ENCODE results near the gene ITGA2B. TPM values are rescaled to one million over a fixed set of nuclear protein-coding genes. Genes with fewer than 3 reads are reported as not detected.
A peak's percentile ranks its signal among the peaks of the same experiment; 100 is the strongest.

ITGA2B gene
- total and polyA plus RNA-seq, 2 of the 8 experiments (the other 6 are each of a cell fraction or from before 2014, with no cell fraction given): 6.9 to 12.3 TPM

DNA sequence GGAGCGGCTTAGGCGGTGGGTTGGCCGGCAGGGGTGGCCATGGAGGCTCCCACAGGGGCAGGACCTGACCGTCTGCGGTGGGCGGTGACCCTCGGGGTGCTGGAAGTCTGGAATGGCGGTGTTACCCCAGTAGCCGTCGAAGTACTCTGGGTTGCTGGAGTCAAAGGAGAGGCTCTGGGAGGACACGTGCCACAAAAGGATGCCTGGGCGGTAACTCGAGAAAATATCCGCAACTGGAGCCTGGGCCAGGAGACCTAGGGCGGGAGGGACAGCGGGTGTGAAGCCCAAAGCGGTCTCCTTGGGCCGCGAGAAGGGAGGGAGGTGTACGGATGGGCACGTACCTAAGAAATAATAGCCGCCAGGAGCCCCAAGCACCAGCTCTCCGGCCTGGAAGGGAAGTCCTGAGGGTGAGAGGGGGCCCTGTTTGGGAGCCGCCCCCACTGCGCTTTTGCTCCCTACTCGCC, 4.6 kb downstream of the ITGA2B start:
- peak in 1 of 2 experiments; percentile 81 for DNase-seq (ENCODE audit: low read depth in 1 of 2, low spot score in 2 of 2)
- TF ChIP-seq, protein P1, sequence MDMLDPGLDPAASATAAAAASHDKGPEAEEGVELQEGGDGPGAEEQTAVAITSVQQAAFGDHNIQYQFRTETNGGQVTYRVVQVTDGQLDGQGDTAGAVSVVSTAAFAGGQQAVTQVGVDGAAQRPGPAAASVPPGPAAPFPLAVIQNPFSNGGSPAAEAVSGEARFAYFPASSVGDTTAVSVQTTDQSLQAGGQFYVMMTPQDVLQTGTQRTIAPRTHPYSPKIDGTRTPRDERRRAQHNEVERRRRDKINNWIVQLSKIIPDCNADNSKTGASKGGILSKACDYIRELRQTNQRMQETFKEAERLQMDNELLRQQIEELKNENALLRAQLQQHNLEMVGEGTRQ (IDR thresholded peaks at IDR 0.05; ENCODE audit: low read length): no peak
- TF ChIP-seq BRCA1 (IDR thresholded peaks at IDR 0.05; ENCODE audit: low read depth, low read length) (no peak), BACH1 (IDR thresholded peaks at IDR 0.05; ENCODE audit: low read length) (no peak), EZH2 (IDR thresholded peaks at IDR 0.05; ENCODE audit: low read depth, low read length, severe bottlenecking) (peak; percentile 13), KDM4A (IDR thresholded peaks at IDR 0.05; ENCODE audit: low read depth, low read length, severe bottlenecking) (peak; percentile 52), SP1 (IDR thresholded peaks at IDR 0.05; ENCODE audit: low read depth, low read length) (peak; percentile 18; the same call in 1 of the 2 replicates), TBP (IDR thresholded peaks at IDR 0.05; ENCODE audit: low read depth, low read length) (no peak), CTBP2 (IDR thresholded peaks at IDR 0.05; ENCODE audit: borderline replicate concordance, insufficient read depth, insufficient read length, low read length) (no peak), HDAC6 (IDR thresholded peaks at IDR 0.05; ENCODE audit: low read depth, low read length) (no peak), SIN3A (conservative IDR thresholded peaks at IDR 0.05 in 1 of 2, IDR thresholded peaks at IDR 0.05 in 1 of 2; ENCODE audit: low read depth in 1 of 2, low read length in 2 of 2) (0 out of 4 replicates have a peak, but pooled peaks of 1 of the 2 experiments have one; percentile 26), POLR2AphosphoS5 (IDR thresholded peaks at IDR 0.05; ENCODE audit: low read depth, low read length) (no peak)

More for the DNA sequence above, 4.6 kb downstream of the ITGA2B start:
- H2BK15ac ChIP-seq (ENCODE audit: low read length): 0 out of 2 replicates have a peak overlapping the region, but pooled peaks have one; percentile 61
- H3K4ac ChIP-seq (replicated peaks; ENCODE audit: insufficient read length, low read depth, low read length): no peak overlapping the region
- peaks cover 10 to 34% (median 31%) of the 10 kb centered on the region in 4 experiments for H3K27me3 ChIP-seq (replicated peaks in 1 of 4; ENCODE audit: control insufficient read depth in 3 of 4, extremely low read depth in 1 of 4, insufficient read depth in 3 of 4, low read length in 3 of 4)
- H3K9ac ChIP-seq (replicated peaks in 1 of 4; ENCODE audit: extremely low read depth in 1 of 4, low read depth in 3 of 4, low read length in 3 of 4): no peak overlapping the region
- ChIA-PET CTCF (ENCODE audit: partially characterized antibody) (interaction anchor here (0.8 to 3.0 kb wide), 9 partner anchors 9 to 127 kb away, joined by 3 to 24 read pairs (median 4); no protein-coding TSS in a partner anchor), POLR2A (ENCODE audit: partially characterized antibody) (interaction anchor here (0.8 to 2.2 kb wide), 4 partner anchors 9 to 76 kb away, joined by 3 to 10 read pairs (median 6); partner anchors contain the start of gene RUNDC3A)
- peaks cover 12% of the 10 kb centered on the region; the same call in 1 of the 2 replicates for H3K23me2 ChIP-seq (ENCODE audit: low read depth, low read length)
- H3K9me3 ChIP-seq (ENCODE audit: insufficient read depth in 2 of 2, low read depth in 1 of 2, low read length in 1 of 2): no peaks in the 10 kb centered on the region
- H2BK5ac ChIP-seq (ENCODE audit: low read depth, low read length): no peak overlapping the region
- H3K79me2 ChIP-seq (ENCODE audit: control insufficient read depth in 1 of 2, insufficient read depth in 2 of 2, low read length in 2 of 2): no peaks in the 10 kb centered on the region
- H3K4me2 ChIP-seq (ENCODE audit: insufficient read depth in 1 of 2, low read depth in 2 of 2, low read length in 2 of 2): peak overlapping the region; percentile 84 to 93
- H2BK120ac ChIP-seq (replicated peaks; ENCODE audit: low read depth, low read length): peak overlapping the region; percentile 65
- H2BK12ac ChIP-seq (ENCODE audit: low read depth, low read length): peak overlapping the region; percentile 75; the same call in 1 of the 2 replicates
- H2AK5ac ChIP-seq (ENCODE audit: low read depth, low read length): no peak overlapping the region
- H4K20me1 ChIP-seq (replicated peaks in 1 of 2; ENCODE audit: control insufficient read depth in 1 of 2, insufficient read depth in 2 of 2, low read length in 2 of 2): peaks cover 0 to 4% of the 10 kb centered on the region in 2 experiments
- peak overlapping the region; percentile 60 for H4K91ac ChIP-seq (replicated peaks; ENCODE audit: insufficient read length, low read length)
- peak overlapping the region; percentile 89 for H4K8ac ChIP-seq (ENCODE audit: extremely low read depth, insufficient read depth, low read length)
- no peaks in the 10 kb centered on the region for H3K36me3 ChIP-seq (ENCODE audit: control insufficient read depth in 2 of 4, insufficient read depth in 4 of 4, low read length in 3 of 4)
- WGBS, 2 experiments (ENCODE audit: extremely low coverage in 1 of 2, insufficient coverage in 1 of 2, insufficient read length in 1 of 2, insufficient replicate concordance in 2 of 2, low coverage in 1 of 2, low lambda C conversion rate in 2 of 2, missing lambda C conversion rate in 1 of 2): 4% methylated on average over 20 of the region's 26 CpGs; no CpG with 5 or more reads in 1 of the 2 experiments
- H3K56ac ChIP-seq (replicated peaks; ENCODE audit: insufficient read length, low read depth, low read length): no peak overlapping the region
- no peak overlapping the region for H3K23ac ChIP-seq (ENCODE audit: insufficient read length)
- 0 out of 2 replicates have a peak overlapping the region, but pooled peaks have one; percentile 1 for H2BK20ac ChIP-seq (ENCODE audit: low read length)
- H3K27ac ChIP-seq (ENCODE audit: low read depth, low read length): no peak overlapping the region
- H3K14ac ChIP-seq (ENCODE audit: insufficient read length): no peak overlapping the region
- H4K5ac ChIP-seq (ENCODE audit: insufficient read length, low read depth, low read length): no peak overlapping the region
- H3K18ac ChIP-seq (ENCODE audit: extremely low read depth, low read length): peak overlapping the region; percentile 64; the same call in 1 of the 2 replicates
- no peaks in the 10 kb centered on the region for H3K79me1 ChIP-seq (ENCODE audit: low read depth, low read length)
- peak overlapping the region; percentile 31 to 74 (median 42) for H3K4me3 ChIP-seq (ENCODE audit: extremely low read depth in 1 of 4, insufficient read depth in 2 of 4, low read depth in 3 of 4, low read length in 4 of 4)
- peak overlapping the region; percentile 47; the same call in 1 of the 2 replicates for H2AFZ ChIP-seq (ENCODE audit: low read length)
- peaks cover 3 to 21% (median 7%) of the 10 kb centered on the region in 4 experiments; a peak in 6 of 7 replicates for H3K4me1 ChIP-seq (replicated peaks in 1 of 4; ENCODE audit: control insufficient read depth in 3 of 4, insufficient read depth in 4 of 4, low read length in 3 of 4)
- FAIRE-seq: no peak
